Nasal cavity respiratory epithelium epithelial cell of viscerocranial mucosa (primary cell): Measurements from ENCODE around the gene SLC4A9. TPM values are rescaled to one million over a fixed set of nuclear protein-coding genes. Genes with fewer than 3 reads are reported as not detected.

Experiments used
- total RNA-seq: library from RNA; depleted of rRNA; stranded (reverse); fragments of >200 nt; gene quantifications from 2 replicates; pipeline ENCODE4 v1.2.3, GENCODE V29; 2014

The SLC4A9 gene
- 0.07 and 0.34 TPM in 2 replicates for total RNA-seq

GRCh38 chr5:140360101-140360500 lies at the start of gene SLC4A9:
SLC4A9 (plus strand) TSS chr5:140360194; CDS start chr5:140360237, 43 bp downstream.

GRCh38 chr5:140346348-140347221 lies 13.4 kb upstream of the SLC4A9 start, which contains the start of gene HBEGF:
HBEGF (minus strand) TSS chr5:140346603; CDS start chr5:140346328, 275 bp downstream.

GRCh38 chr5:140401362-140402257 lies 41.6 kb downstream of the SLC4A9 start, which contains the start of gene ANKHD1:
ANKHD1 (plus strand) TSS chr5:140401833; CDS start chr5:140401968, 135 bp downstream.

Other genes with a start within 250 kb of the SLC4A9 start
- gene PURA, start 246.1 kb upstream of the SLC4A9 start, total RNA-seq: 9.6 and 14.2 TPM in 2 replicates
- gene IGIP, start 234.3 kb upstream of the SLC4A9 start, total RNA-seq: 5.8 and 7.2 TPM in 2 replicates
- 13.4 and 43.7 TPM in 2 replicates for gene CYSTM1, start 185.0 kb upstream of the SLC4A9 start, total RNA-seq
- 35.0 and 36.6 TPM in 2 replicates for gene PFDN1, start 57.1 kb upstream of the SLC4A9 start, total RNA-seq
- gene HBEGF, start 13.6 kb upstream of the SLC4A9 start, total RNA-seq: 115 and 206 TPM in 2 replicates
- 107 and 114 TPM in 2 replicates for gene ANKHD1, start 41.6 kb downstream of the SLC4A9 start, total RNA-seq
- 3.1 and 3.8 TPM in 2 replicates for gene EIF4EBP3, start 187.5 kb downstream of the SLC4A9 start, total RNA-seq
- 19.9 and 47.5 TPM in 2 replicates for gene SRA1, start 197.3 kb downstream of the SLC4A9 start, total RNA-seq
- gene APBB3, start 204.4 kb downstream of the SLC4A9 start, total RNA-seq: 5.8 and 10.4 TPM in 2 replicates
- 16.7 and 53.9 TPM in 2 replicates for gene SLC35A4, start 204.6 kb downstream of the SLC4A9 start, total RNA-seq